Activated CD8-positive, alpha-beta T cell treated with anti-CD3 and anti-CD28 coated beads for 36 hours (primary cell): ENCODE results near the gene COIL. TPM values are rescaled to one million over a fixed set of nuclear protein-coding genes. Genes with fewer than 3 reads are reported as not detected.
A peak's percentile ranks its signal among the peaks of the same experiment; 100 is the strongest.

Experiments
- ATAC-seq: fragments of 200-7000 bp; cut with Tn5 transposase; one replicate; pipeline ENCODE4 v1.10.0; 2021; ENCODE audit warnings: mild to moderate bottlenecking, moderate library complexity
- CTCF ChIA-PET: fragments of 350-600 bp; sonication (Branson Sonifier 250); formaldehyde crosslinking; loops from one replicate; lab custom pipeline; 2021; ENCODE audit warnings: antibody characterized with exemption; lab: Charles Lee
- POLR2A ChIA-PET: fragments of 350-600 bp; sonication (Branson Sonifier 250); formaldehyde crosslinking; loops from one replicate; lab custom pipeline; 2021; ENCODE audit warnings: antibody characterized with exemption; lab: Charles Lee
- DNase-seq: peaks from one replicate; pipeline ENCODE4 v3.0.0-alpha.2; 2020
- H3K27ac Mint-ChIP-seq: one replicate; pipeline ENCODE4 v1.8.0; 2021; ENCODE audit warnings: mild to moderate bottlenecking, mixed read lengths
- H3K27me3 Mint-ChIP-seq: one replicate; pipeline ENCODE4 v1.8.0; 2021; ENCODE audit warnings: mixed read lengths
- H3K36me3 Mint-ChIP-seq: one replicate; pipeline ENCODE4 v1.8.0; 2021; ENCODE audit warnings: low read depth, mixed read lengths
- H3K4me1 Mint-ChIP-seq: one replicate; pipeline ENCODE4 v1.8.0; 2021; ENCODE audit warnings: low read depth, mixed read lengths
- H3K4me3 Mint-ChIP-seq: one replicate; pipeline ENCODE4 v1.8.0; 2021; ENCODE audit warnings: mild to moderate bottlenecking, moderate library complexity, mixed read lengths
- H3K9me3 Mint-ChIP-seq: one replicate; pipeline ENCODE4 v1.8.0; 2021; ENCODE audit warnings: mixed read lengths
- CTCF ChIP-seq: fragments of 200-600 bp; IDR thresholded peaks from one replicate; pipeline ENCODE4 v1.8.0; 2022; ENCODE audit warnings: antibody characterized with exemption, mild to moderate bottlenecking
- intact Hi-C: fragments of 100-400 bp; cut with micrococcal nuclease; formaldehyde crosslinking; loops from one replicate; pipeline ENCODE4 v1.10.0; 2022
- total RNA-seq, 2 experiments: library from RNA; stranded (reverse); gene quantifications; one replicate each; pipeline ENCODE4 v1.2.3, GENCODE V29; 2021

The COIL gene
- total RNA-seq, 2 experiments from 2014 or later, result 19.5 to 20.8 TPM

GRCh38 chr17:56937687-56938086 is 23.2 kb downstream of the COIL start:
- no peak for ATAC-seq
- Mint-ChIP-seq H3K36me3 (peaks cover 44% of the 10 kb centered on the region), H3K4me3 (no peak overlapping the region), H3K9me3 (no peaks in the 10 kb centered on the region), H3K4me1 (peaks cover 16% of the 10 kb centered on the region), H3K27ac (peak overlapping the region; percentile 10), H3K27me3 (no peaks in the 10 kb centered on the region)
- DNase-seq, result no peak
- ChIA-PET CTCF (interaction anchor here (1.0 to 1.6 kb wide), 2 partner anchors 47 to 118 kb away, joined by 3 to 8 read pairs; no protein-coding TSS in a partner anchor), POLR2A (no interaction called here)
- intact Hi-C loops, result no loop called here
- no peak for TF ChIP-seq CTCF

GRCh38 chr17:56936697-56937322 is 24.0 kb downstream of the COIL start:
- ChIA-PET POLR2A (interaction anchor here (1.2 to 1.3 kb wide), 2 partner anchors 23 to 43 kb away, joined by 3 to 4 read pairs; partner anchors contain the start of gene TRIM25), CTCF (interaction anchor here (1.2 to 1.6 kb wide), 4 partner anchors 23 to 117 kb away, joined by 3 to 8 read pairs (median 3); partner anchors contain the start of gene TRIM25)
- H3K27ac Mint-ChIP-seq, result no peak overlapping the region
- no peak for ATAC-seq
- peaks cover 42% of the 10 kb centered on the region for H3K36me3 Mint-ChIP-seq
- no peaks in the 10 kb centered on the region for H3K9me3 Mint-ChIP-seq
- no peak for DNase-seq
- no peak overlapping the region for H3K4me3 Mint-ChIP-seq
- no peak for TF ChIP-seq CTCF
- intact Hi-C loops, result no loop called here
- H3K27me3 Mint-ChIP-seq, result no peaks in the 10 kb centered on the region
- peaks cover 16% of the 10 kb centered on the region for H3K4me1 Mint-ChIP-seq

- TF ChIP-seq CTCF, result no peak
- CTCF ChIA-PET, result interaction anchor here (1.2 kb wide), 3 partner anchors 21 to 112 kb away, joined by 3 read pairs; partner anchors contain the start of gene TRIM25
- intact Hi-C loops, result no loop called here
- peaks cover 41% of the 10 kb centered on the region for H3K36me3 Mint-ChIP-seq
- no peaks in the 10 kb centered on the region for H3K27me3 Mint-ChIP-seq
- H3K4me3 Mint-ChIP-seq, result no peak overlapping the region
- ATAC-seq (no peak), DNase-seq (no peak)
- H3K9me3 Mint-ChIP-seq, result peaks cover 8% of the 10 kb centered on the region
- POLR2A ChIA-PET, result interaction anchor here (1.2 kb wide), 1 partner anchor 42 kb away, joined by 3 read pairs; no protein-coding TSS in a partner anchor
- H3K4me1 Mint-ChIP-seq, result peaks cover 16% of the 10 kb centered on the region
- H3K27ac Mint-ChIP-seq, result no peak overlapping the region
Observed at GRCh38 chr17:56935461-56935860, 25.4 kb downstream of the COIL start.

GRCh38 chr17:56934280-56934679 is 26.6 kb downstream of the COIL start:
- intact Hi-C loops, result no loop called here
- H3K4me1 Mint-ChIP-seq, result peaks cover 14% of the 10 kb centered on the region
- no peak for TF ChIP-seq CTCF
- POLR2A ChIA-PET, result no interaction called here
- H3K36me3 Mint-ChIP-seq, result peaks cover 41% of the 10 kb centered on the region
- CTCF ChIA-PET, result interaction anchor here (1.4 kb wide), 1 partner anchor 40 kb away, joined by 3 read pairs; no protein-coding TSS in a partner anchor
- no peak overlapping the region for H3K4me3 Mint-ChIP-seq
- H3K27me3 Mint-ChIP-seq, result no peaks in the 10 kb centered on the region
- DNase-seq, result peak; percentile 45
- peak; percentile 79 for ATAC-seq
- peaks cover 12% of the 10 kb centered on the region for H3K9me3 Mint-ChIP-seq
- no peak overlapping the region for H3K27ac Mint-ChIP-seq

- no peak for ATAC-seq
- POLR2A ChIA-PET, result no interaction called here
Observed at GRCh38 chr17:56933868-56934267, 27.0 kb downstream of the COIL start.

More at GRCh38 chr17:56933868-56934267, 27.0 kb downstream of the COIL start:
- H3K36me3 Mint-ChIP-seq, result peaks cover 38% of the 10 kb centered on the region
- peaks cover 14% of the 10 kb centered on the region for H3K4me1 Mint-ChIP-seq
- H3K27me3 Mint-ChIP-seq, result no peaks in the 10 kb centered on the region
- no peak for TF ChIP-seq CTCF
- peaks cover 12% of the 10 kb centered on the region for H3K9me3 Mint-ChIP-seq
- DNase-seq, result no peak
- no peak overlapping the region for H3K27ac Mint-ChIP-seq
- CTCF ChIA-PET, result interaction anchor here (0.6 to 1.4 kb wide), 2 partner anchors 40 to 43 kb away, joined by 3 read pairs; no protein-coding TSS in a partner anchor
- intact Hi-C loops, result no loop called here
- H3K4me3 Mint-ChIP-seq, result no peak overlapping the region
